Aortic smooth muscle cell (primary cell): ENCODE data around the gene OR4F17. TPM values are rescaled to one million over a fixed set of nuclear protein-coding genes. Genes with fewer than 3 reads are reported as not detected.

Experiments
- total RNA-seq: library from RNA; depleted of rRNA; stranded (reverse); fragments of >200 nt; gene quantifications from 2 replicates; pipeline ENCODE4 v1.2.3, GENCODE V29; 2014

The OR4F17 gene, protein sequence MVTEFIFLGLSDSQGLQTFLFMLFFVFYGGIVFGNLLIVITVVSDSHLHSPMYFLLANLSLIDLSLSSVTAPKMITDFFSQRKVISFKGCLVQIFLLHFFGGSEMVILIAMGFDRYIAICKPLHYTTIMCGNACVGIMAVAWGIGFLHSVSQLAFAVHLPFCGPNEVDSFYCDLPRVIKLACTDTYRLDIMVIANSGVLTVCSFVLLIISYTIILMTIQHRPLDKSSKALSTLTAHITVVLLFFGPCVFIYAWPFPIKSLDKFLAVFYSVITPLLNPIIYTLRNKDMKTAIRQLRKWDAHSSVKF
- total RNA-seq: not detected in 2 replicates

DNA sequence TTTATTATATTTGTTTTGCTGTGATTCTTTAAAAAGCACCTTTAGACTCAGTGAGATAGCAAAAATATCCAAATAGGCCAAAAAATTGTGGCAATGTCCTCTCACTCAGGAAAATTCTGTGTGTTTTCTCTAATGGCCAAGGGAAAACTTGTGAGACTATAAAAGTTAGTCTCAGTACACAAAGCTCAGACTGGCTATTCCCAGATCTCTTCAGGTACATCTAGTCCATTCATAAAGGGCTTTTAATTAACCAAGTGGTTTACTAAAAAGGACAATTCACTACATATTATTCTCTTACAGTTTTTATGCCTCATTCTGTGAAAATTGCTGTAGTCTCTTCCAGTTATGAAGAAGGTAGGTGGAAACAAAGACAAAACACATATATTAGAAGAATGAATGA is at the start of gene OR4F17:
OR4F17 (plus strand) TSS at position 301 of the 400 bp plus-strand sequence. CDS start 3,575 bp downstream, outside the sequence.

Other genes with a start within 250 kb of the OR4F17 start
- 0.53 and 1.9 TPM in 2 replicates for gene PLPP2, start 184.3 kb downstream of the OR4F17 start, total RNA-seq
- 18.5 and 24.2 TPM in 2 replicates for gene MIER2, start 237.7 kb downstream of the OR4F17 start, total RNA-seq